HL-60 (cell line): ENCODE measurements around the gene SUGT1.
"Not testable (repeated sequence)": the region's sequence is repeated elsewhere in the genome, so short reads cannot be mapped to it uniquely, and the experiment has no call there.

Source experiments
- CTCF ChIP-seq: IDR thresholded peaks from one replicate; pipeline ENCODE4 v1.5.1; 2011; ENCODE audit warnings: low read length, control low read depth, inconsistent platforms; ENCODE audit not compliant: insufficient read depth
- GABPA ChIP-seq: IDR thresholded peaks from 2 replicates; pipeline ENCODE4 v1.6.1; 2012; ENCODE audit warnings: low read depth
- POLR2AphosphoS5 ChIP-seq: IDR thresholded peaks from 2 replicates; pipeline ENCODE4 v1.6.1; 2012; ENCODE audit warnings: low read depth
- REST ChIP-seq: IDR thresholded peaks from 2 replicates; pipeline ENCODE4 v1.6.1; 2012; ENCODE audit warnings: low read depth; ENCODE audit not compliant: insufficient replicate concordance
- SPI1 ChIP-seq: IDR thresholded peaks from 2 replicates; pipeline ENCODE4 v1.6.1; 2012; ENCODE audit warnings: low read depth, mild to moderate bottlenecking, borderline replicate concordance

- TF ChIP-seq POLR2AphosphoS5, CTCF, REST, GABPA, SPI1: not testable (repeated sequence)
These were observed 45.8 kb upstream of the SUGT1 start for GRCh38 chr13:52606795-52607194.
